Peyer's patch (tissue), 4 donors: ENCODE results near the gene SMIM14. TPM values are rescaled to one million over a fixed set of nuclear protein-coding genes. Genes with fewer than 3 reads are reported as not detected.
A peak's percentile ranks its signal among the peaks of the same experiment; 100 is the strongest.

ENCODE experiments used
- DNase-seq, 3 donors: peaks; one replicate each; pipeline ENCODE4 v3.0.0-alpha.2; 2017 to 2019
- H3K27ac ChIP-seq, 4 donors: fragments of 200-600 bp; sonication (generic); one replicate each; pipeline ENCODE4 v1.5.1; 2016 to 2019
- H3K27me3 ChIP-seq, 2 donors: fragments of 200-600 bp; sonication (generic); one replicate each; pipeline ENCODE4 v1.5.1; 2019
- H3K36me3 ChIP-seq, 3 donors: fragments of 200-600 bp; sonication (generic); one replicate each; pipeline ENCODE4 v1.5.1; 2016 to 2019
- H3K4me1 ChIP-seq, 4 donors: fragments of 200-600 bp; sonication (generic); one replicate each; pipeline ENCODE4 v1.5.1; 2016 to 2019
- H3K4me3 ChIP-seq, 4 donors: fragments of 200-600 bp; sonication (generic); 1 replicate in 3 of 4; 2 replicates in 1 of 4; pipeline ENCODE4 v1.5.1; 2016 to 2019; ENCODE audit warnings: mild to moderate bottlenecking in 1 of 4
- H3K9me3 ChIP-seq, 4 donors: fragments of 200-600 bp; sonication (generic); one replicate each; pipeline ENCODE4 v1.5.1; 2016 to 2019; ENCODE audit warnings: mild to moderate bottlenecking in 1 of 4
- POLR2A ChIP-seq, 2 donors: fragments of 450-650 bp; IDR thresholded peaks; one replicate each; pipeline ENCODE4 v1.5.1; 2017; ENCODE audit warnings: antibody characterized with exemption in 2 of 2, mild to moderate bottlenecking in 2 of 2, moderate library complexity in 2 of 2
- total RNA-seq, 4 donors: library from RNA; depleted of rRNA; stranded (reverse); fragments of >200 nt; gene quantifications; one replicate each; pipeline ENCODE4 v1.1.0, GENCODE V29; 2016
- TF ChIP-seq, protein P1 (sequence below), 6 experiments: fragments of 450-650 bp in 4 of 6; fragments of 200-600 bp in 2 of 6; sonication (generic) in 1 of 6; IDR thresholded peaks; one replicate each; pipeline ENCODE4 v1.5.1; 2017 to 2019; ENCODE audit warnings: antibody characterized with exemption in 6 of 6, mild to moderate bottlenecking in 3 of 6, moderate library complexity in 1 of 6

Gene SMIM14
- total RNA-seq, 4 donors from 2014 or later, result 27.7 to 49.6 (median 39.8) TPM

DNA sequence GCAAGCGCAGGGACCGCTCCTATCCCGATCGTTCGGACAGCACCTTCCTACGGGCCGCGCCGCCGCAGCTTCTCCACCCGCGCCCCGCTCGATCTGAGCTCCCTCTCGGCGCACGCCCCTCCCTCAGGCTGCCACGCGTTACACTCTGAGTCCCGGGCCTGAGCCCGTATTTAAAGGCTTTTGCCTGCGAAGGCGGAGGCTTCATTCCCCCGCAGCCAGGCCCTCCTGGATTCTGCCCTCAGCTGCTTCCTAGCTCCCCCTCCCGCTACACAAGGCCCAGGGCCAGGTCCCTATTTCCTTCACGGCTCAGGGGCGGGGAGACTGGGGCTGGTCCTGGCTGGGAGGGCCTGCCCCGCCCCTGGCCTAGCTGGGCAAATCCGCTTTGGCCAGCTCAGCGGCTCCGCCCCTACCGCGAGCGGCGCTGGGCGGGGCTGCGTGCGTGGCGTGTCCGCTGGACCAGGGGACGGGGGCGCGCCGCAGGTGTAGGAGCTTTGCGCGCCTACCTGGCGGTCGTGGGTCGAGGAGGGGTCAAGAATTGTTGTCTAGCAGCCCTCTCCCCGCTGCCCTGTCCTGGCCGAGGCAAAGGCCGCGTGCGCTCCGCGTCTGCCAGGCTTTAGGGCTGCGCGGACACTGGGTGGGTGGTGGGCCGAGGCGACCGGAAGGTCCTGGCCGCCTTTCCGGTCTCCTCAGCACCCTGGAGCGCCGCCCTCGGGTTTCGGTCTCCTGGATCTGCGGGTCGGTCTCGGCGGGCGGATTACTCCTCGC is 111.2 kb downstream of the SMIM14 start, which contains the start of gene UGDH:
Gene UGDH, minus strand, starts transcription at position 144 of the 765 bp plus-strand sequence. CDS start 5,927 bp downstream, outside the sequence.
- H3K36me3 ChIP-seq, result peaks cover 0 to 8% (median 0%) of the 10 kb centered on the region in 3 donors
- no peaks in the 10 kb centered on the region for H3K27me3 ChIP-seq
- H3K4me1 ChIP-seq, result peaks cover 0 to 11% (median 1%) of the 10 kb centered on the region in 4 donors

DNA sequence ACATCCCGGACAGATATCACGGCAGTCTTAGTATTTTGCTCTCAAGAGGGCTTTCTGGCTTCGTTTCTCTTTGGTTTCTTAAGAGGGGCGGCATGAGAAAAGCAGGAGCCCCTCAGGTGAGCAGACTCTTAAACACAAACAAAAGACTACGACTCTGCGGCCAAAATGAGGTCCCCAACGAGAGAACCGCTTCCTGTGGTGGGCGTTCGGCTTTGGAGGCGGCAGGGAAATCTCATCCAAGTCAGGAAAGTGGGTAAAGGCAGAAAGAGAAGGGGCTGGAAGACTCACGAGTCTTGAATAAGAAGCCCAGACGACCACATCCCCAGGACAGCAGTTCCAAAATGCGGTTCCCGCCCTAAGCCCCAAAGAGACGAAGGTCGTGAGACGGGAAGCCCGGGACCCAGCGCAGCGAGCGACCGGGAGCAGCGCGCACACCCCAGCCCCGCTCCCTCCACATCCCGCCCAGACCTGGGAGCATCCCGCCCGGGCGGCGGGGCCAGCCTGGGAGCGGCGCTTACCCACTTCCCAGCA is 111.8 kb downstream of the SMIM14 start:
- peaks cover 0 to 1% (median 0%) of the 10 kb centered on the region in 3 donors for H3K36me3 ChIP-seq

More for the DNA sequence above, 111.2 kb downstream of the SMIM14 start, which contains the start of gene UGDH:
- peak; percentile 94 to 98 (median 97) for DNase-seq
- Histone ChIP-seq H3K4me3 (peak within 1 kb of the TSS; percentile 75 to 97 (median 92)), H3K27ac (peak within 1 kb of the TSS; percentile 90 to 95 (median 93)), H3K9me3 (no peaks in the 10 kb centered on the region)
- TF ChIP-seq POLR2A (IDR thresholded peaks at IDR 0.05), result peak; percentile 98
- TF ChIP-seq, protein P1, sequence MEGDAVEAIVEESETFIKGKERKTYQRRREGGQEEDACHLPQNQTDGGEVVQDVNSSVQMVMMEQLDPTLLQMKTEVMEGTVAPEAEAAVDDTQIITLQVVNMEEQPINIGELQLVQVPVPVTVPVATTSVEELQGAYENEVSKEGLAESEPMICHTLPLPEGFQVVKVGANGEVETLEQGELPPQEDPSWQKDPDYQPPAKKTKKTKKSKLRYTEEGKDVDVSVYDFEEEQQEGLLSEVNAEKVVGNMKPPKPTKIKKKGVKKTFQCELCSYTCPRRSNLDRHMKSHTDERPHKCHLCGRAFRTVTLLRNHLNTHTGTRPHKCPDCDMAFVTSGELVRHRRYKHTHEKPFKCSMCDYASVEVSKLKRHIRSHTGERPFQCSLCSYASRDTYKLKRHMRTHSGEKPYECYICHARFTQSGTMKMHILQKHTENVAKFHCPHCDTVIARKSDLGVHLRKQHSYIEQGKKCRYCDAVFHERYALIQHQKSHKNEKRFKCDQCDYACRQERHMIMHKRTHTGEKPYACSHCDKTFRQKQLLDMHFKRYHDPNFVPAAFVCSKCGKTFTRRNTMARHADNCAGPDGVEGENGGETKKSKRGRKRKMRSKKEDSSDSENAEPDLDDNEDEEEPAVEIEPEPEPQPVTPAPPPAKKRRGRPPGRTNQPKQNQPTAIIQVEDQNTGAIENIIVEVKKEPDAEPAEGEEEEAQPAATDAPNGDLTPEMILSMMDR (IDR thresholded peaks at IDR 0.05), result peak in 1 of 6 experiments; percentile 15

DNA sequence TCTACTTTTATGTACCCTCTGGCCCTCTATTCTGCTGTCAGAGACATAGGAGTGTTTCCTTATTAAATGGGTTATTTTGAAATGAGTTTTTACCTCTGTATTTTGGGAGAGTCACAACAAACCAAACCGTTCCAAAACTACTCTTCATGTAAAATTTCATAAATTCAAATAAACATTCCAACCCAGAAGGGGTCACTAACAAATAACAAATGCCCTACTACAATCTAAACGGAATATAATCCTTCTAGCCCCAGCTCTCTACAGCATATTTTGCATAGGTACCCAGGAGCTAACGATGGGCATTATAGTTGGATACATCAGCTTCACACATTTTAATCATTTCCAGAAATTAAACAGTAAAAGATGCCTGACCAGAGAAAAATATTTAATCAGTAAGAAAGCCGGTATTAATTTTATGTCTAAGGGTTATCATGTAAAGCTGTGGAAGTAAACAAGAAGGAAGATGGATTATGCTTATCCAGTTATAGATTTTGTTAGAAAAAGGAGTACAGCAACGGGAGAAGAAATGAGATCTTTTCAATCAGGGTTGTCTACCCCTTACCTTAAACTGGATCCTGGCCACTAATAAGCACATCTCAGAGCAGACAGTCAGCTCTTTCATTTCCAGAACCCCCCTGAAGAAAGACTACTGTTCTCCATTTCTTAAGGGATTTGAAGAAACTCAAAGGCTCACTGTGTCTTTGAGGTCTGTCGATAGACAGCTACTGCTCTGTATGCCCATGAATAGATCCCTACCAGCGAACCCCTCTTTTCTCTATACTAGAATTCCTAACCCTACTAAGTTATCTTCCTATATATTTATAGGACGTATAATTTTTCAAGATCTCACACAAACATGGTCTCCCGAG is 112.6 kb downstream of the SMIM14 start:
- TF ChIP-seq, protein P1 (IDR thresholded peaks at IDR 0.05), result no peak
- TF ChIP-seq POLR2A (IDR thresholded peaks at IDR 0.05), result no peak
- no peaks in the 10 kb centered on the region for H3K27me3 ChIP-seq
- H3K4me1 ChIP-seq, result peaks cover 0 to 11% (median 3%) of the 10 kb centered on the region in 4 donors
- H3K36me3 ChIP-seq, result no peaks in the 10 kb centered on the region
- DNase-seq, result no peak
- peak overlapping the region; percentile 90 to 95 (median 93) for H3K27ac ChIP-seq
- no peaks in the 10 kb centered on the region for H3K9me3 ChIP-seq
- H3K4me3 ChIP-seq, result peak overlapping the region; percentile 75 to 97 (median 92)

More for the DNA sequence above, 111.8 kb downstream of the SMIM14 start:
- Histone ChIP-seq H3K4me1 (peaks cover 0 to 11% (median 1%) of the 10 kb centered on the region in 4 donors), H3K27me3 (no peaks in the 10 kb centered on the region), H3K4me3 (peak overlapping the region; percentile 75 to 97 (median 92)), H3K9me3 (no peaks in the 10 kb centered on the region), H3K27ac (peak overlapping the region; percentile 90 to 95 (median 93))
- TF ChIP-seq, protein P1 (IDR thresholded peaks at IDR 0.05), result no peak
- TF ChIP-seq POLR2A (IDR thresholded peaks at IDR 0.05), result no peak
- DNase-seq, result peak in 1 of 3 donors; percentile 40

DNA sequence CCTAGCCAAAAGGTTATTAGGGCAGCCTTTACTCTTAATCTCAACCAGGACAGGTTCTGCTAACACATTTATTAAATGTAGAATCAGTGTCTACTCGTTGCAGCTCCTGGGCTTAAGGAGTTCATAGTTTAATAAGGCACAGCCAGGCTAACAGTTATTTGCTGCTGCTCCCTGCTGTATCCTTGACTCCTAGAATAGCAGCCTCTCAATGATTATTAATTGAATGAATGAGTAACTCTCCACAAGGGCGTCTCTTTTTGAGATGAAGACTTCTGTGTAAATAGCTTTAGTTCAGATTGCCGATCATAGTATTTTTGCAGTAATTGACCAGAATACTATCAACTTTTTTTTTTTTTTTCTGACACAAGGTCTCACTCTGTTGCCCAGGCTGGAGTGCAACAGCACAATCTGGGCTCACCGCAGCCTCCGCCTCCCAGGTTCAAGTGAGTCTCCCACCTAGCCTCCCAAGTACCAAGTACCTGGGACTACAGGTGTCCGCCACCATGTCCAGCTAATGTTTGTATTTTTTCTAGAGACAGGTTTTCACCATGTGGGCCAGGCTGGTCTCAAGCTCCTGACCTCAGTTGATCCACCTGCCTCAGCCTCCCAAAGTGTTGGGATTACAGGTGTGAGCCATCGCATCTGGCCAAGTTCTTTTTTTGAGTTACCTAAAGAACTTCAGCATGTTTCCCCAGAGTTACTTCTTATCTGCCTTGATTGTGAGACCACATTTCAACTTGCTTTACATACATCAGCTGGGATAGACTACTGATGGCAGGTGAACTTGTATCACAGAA is 114.3 kb downstream of the SMIM14 start:
- TF ChIP-seq, protein P1 (IDR thresholded peaks at IDR 0.05), result no peak
- TF ChIP-seq POLR2A (IDR thresholded peaks at IDR 0.05), result no peak
- no peaks in the 10 kb centered on the region for H3K27me3 ChIP-seq
- H3K27ac ChIP-seq, result no peak overlapping the region
- peaks cover 0 to 11% (median 3%) of the 10 kb centered on the region in 4 donors for H3K4me1 ChIP-seq
- no peaks in the 10 kb centered on the region for H3K9me3 ChIP-seq
- peaks cover 0 to 10% (median 0%) of the 10 kb centered on the region in 3 donors for H3K36me3 ChIP-seq
- no peak for DNase-seq
- H3K4me3 ChIP-seq, result peak overlapping the region in 2 of 4 donors; percentile 89 to 94
